ENCODE data around the gene WWOX. TPM values are rescaled to one million over a fixed set of nuclear protein-coding genes. Genes with fewer than 3 reads are reported as not detected.

The WWOX gene
- total RNA-seq, 1 donor from 2014 or later: 106 TPM

DNA sequence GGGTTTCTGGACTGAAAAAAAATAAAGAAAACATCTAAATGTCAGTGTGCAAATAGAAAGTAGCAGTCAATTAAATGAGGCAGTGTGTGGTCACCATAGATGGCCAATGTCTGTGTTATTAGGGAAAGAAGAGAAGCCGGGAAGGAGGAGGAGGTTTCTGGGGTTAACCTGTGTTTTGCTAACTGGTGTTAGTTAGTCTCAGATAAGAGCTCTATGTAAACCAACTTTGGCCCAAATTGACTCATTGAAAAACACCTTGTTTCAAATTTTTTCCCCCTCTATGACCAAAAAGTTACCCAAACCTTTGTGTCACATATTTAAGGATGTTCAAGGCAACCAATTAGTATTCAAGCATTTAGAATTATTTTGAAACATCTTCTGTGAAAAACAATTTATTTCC is 970.2 kb downstream of the WWOX start:
- no peak for DNase-seq (ENCODE audit: low spot score in 2 of 2)
- Histone ChIP-seq H3K4me3 (no peak overlapping the region), H3K36me3 (no peaks in the 10 kb centered on the region), H3K9me3 (no peaks in the 10 kb centered on the region), H3K4me1 (no peaks in the 10 kb centered on the region), H3K27ac (no peak overlapping the region), H3K27me3 (no peaks in the 10 kb centered on the region)
- intact Hi-C loops (cut with DNase I): no loop called here
- TF ChIP-seq, protein P1, sequence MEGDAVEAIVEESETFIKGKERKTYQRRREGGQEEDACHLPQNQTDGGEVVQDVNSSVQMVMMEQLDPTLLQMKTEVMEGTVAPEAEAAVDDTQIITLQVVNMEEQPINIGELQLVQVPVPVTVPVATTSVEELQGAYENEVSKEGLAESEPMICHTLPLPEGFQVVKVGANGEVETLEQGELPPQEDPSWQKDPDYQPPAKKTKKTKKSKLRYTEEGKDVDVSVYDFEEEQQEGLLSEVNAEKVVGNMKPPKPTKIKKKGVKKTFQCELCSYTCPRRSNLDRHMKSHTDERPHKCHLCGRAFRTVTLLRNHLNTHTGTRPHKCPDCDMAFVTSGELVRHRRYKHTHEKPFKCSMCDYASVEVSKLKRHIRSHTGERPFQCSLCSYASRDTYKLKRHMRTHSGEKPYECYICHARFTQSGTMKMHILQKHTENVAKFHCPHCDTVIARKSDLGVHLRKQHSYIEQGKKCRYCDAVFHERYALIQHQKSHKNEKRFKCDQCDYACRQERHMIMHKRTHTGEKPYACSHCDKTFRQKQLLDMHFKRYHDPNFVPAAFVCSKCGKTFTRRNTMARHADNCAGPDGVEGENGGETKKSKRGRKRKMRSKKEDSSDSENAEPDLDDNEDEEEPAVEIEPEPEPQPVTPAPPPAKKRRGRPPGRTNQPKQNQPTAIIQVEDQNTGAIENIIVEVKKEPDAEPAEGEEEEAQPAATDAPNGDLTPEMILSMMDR (IDR thresholded peaks at IDR 0.05): no peak

DNA sequence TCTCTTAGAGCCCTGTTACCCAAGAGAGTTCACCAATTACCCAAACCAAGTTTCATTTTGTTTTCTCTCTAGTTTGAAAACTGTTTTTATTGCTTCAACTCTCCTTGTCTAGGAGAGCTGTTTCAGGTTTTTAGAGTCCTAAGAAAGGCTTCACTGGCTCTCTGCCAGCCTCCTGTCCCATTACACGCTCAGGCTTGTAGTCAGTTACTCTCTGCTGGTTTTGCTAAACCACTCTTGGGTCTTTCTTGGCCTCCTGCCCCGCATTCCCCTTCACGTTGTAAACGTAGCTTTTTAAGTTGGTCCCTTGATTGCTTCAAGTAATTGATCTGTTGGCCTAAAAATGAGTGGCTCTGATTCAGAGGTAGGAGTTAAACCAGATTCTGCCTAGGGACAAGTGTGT is 972.0 kb downstream of the WWOX start:
- H3K36me3 ChIP-seq: no peaks in the 10 kb centered on the region
- no peak overlapping the region for H3K27ac ChIP-seq
- no peak overlapping the region for H3K4me3 ChIP-seq
- no peaks in the 10 kb centered on the region for H3K9me3 ChIP-seq
- TF ChIP-seq, protein P1 (IDR thresholded peaks at IDR 0.05): no peak
- DNase-seq (ENCODE audit: low spot score in 2 of 2): no peak
- no peaks in the 10 kb centered on the region for H3K4me1 ChIP-seq
- no peaks in the 10 kb centered on the region for H3K27me3 ChIP-seq
- intact Hi-C loops (cut with DNase I): no loop called here

DNA sequence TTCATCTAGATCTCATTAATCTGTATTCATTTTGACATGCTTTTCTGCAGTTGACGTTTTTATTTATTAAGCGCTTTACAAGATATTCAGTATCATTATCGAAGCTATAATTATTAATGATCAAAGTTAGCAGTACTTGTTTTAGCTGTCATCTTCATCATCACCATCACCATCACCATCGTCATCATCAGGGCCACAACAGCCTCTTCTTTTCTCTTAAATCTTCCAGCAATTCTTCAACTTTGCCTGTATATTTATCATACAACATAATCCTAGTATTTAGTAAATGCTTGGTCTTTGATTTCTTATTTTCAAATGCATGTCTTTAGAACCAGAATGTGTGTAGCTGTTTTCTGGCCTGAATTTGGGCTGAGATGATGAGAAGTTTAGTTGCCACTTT is 973.1 kb downstream of the WWOX start:
- Histone ChIP-seq H3K4me1 (no peaks in the 10 kb centered on the region), H3K9me3 (no peaks in the 10 kb centered on the region), H3K27me3 (no peaks in the 10 kb centered on the region), H3K36me3 (no peaks in the 10 kb centered on the region), H3K27ac (no peak overlapping the region), H3K4me3 (no peak overlapping the region)
- intact Hi-C loops (cut with DNase I): no loop called here
- TF ChIP-seq, protein P1 (IDR thresholded peaks at IDR 0.05): no peak
- DNase-seq (ENCODE audit: low spot score in 2 of 2): no peak

DNA sequence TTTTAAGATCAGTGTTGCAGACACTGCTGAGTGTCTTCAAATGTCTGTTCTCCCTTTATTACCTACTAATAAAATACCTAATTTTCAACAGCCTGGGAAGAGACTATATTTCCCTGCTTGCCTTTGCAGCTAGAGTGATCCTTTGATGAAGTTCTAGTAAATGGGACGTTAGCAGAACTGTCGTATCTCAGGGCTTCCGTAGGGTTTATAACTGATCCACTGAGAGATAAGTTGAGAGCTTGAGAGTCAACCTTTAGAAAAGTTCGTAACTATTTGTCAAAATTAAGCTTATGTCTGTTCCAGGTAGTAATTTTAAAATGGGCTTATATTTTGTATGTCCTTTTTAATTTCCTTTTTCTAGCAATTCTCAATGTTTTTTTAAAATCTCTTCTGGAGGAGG is 974.1 kb downstream of the WWOX start:
- Histone ChIP-seq H3K36me3 (no peaks in the 10 kb centered on the region), H3K27me3 (no peaks in the 10 kb centered on the region), H3K4me1 (no peaks in the 10 kb centered on the region), H3K4me3 (no peak overlapping the region), H3K27ac (no peak overlapping the region), H3K9me3 (no peaks in the 10 kb centered on the region)
- DNase-seq (ENCODE audit: low spot score in 2 of 2): peak in 1 of 2 donors; percentile 3
- TF ChIP-seq, protein P1 (IDR thresholded peaks at IDR 0.05): no peak
- intact Hi-C loops (cut with DNase I): no loop called here

DNA sequence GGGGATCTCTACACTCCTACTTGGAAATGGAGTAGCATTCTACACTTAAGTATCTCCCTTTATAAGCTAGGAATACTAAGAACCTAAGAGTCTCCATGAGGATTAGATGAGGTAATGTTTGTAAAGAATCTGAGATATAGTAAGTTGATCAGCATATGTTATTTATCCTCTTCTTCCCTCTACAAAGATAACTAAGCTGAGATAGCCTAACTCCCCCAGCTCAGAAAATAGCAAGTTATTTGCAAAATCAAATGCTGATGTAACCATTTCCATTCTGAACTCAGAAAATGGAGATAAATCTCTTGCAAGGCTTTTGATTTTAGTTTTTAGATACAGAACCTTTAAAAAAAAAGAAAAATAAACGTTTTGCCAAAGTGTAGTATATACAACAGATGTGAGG is 975.1 kb downstream of the WWOX start:
- DNase-seq (ENCODE audit: low spot score in 2 of 2): no peak
- TF ChIP-seq, protein P1 (IDR thresholded peaks at IDR 0.05): no peak
- Histone ChIP-seq H3K27ac (no peak overlapping the region), H3K4me3 (no peak overlapping the region), H3K4me1 (no peaks in the 10 kb centered on the region), H3K9me3 (no peaks in the 10 kb centered on the region), H3K36me3 (no peaks in the 10 kb centered on the region), H3K27me3 (no peaks in the 10 kb centered on the region)
- intact Hi-C loops (cut with DNase I): no loop called here

DNA sequence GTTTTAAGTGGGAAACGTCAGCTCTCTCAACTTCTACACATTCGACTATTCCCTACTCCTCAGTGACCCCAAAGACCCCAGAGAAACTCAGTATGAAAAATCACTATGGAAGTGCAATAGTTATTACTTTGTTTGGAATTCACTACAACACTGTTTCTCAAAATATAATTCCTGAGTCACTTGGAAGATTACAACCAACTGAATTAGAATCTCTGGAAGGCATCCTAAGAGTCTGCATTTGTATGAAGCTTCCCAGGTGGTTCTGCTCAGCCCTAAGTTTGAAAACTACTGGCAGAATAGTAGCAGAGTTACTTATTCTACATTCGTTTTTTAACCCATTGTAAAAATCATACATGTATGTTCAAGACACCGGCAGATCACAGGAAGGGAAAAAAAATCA is 975.5 kb downstream of the WWOX start:
- Histone ChIP-seq H3K36me3 (no peaks in the 10 kb centered on the region), H3K27me3 (no peaks in the 10 kb centered on the region), H3K9me3 (no peaks in the 10 kb centered on the region), H3K4me1 (no peaks in the 10 kb centered on the region), H3K27ac (no peak overlapping the region), H3K4me3 (no peak overlapping the region)
- no peak for DNase-seq (ENCODE audit: low spot score in 2 of 2)
- intact Hi-C loops (cut with DNase I): no loop called here
- TF ChIP-seq, protein P1 (IDR thresholded peaks at IDR 0.05): no peak
